GM21367 (cell line): ENCODE measurements around the gene EPB42.

Source experiments
- ATAC-seq: cut with Tn5 transposase; IDR thresholded peaks from one replicate; pipeline ENCODE4 v1.9.1; 2021; ENCODE audit not compliant: unreplicated experiment

Gene EPB42

GRCh38 chr15:43220991-43221403 lies at the start of gene EPB42:
Gene EPB42 (minus strand): TSS chr15:43221018. CDS start chr15:43220825, 193 bp downstream.
- no peak for ATAC-seq

DNA sequence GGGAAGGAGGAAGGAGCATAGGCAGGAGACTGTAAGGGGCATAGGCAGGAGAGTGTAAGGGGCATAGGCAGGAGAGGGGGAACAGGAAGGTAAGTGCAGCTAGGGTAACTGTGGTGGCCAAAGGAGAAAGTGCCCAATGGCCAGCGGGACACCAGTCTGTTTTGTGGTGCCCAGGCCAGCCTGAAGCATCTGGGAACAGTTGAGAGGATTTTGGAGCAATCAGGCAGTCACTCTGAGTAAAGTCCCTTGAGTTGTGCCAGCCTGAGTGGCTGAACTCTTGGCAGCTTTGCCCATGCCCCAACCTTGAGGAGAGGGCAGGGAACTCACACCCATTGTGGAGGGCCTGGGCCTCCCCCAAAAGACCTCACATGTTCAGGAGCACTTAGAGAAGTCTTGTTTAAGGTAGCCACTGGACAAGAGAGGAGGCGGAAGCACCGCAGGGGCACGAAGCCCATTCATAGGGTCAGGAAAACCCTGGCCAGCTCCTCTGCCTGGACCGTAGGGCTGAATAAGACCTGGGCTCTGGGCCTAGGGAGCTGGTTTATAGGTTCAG lies 49.4 kb upstream of the EPB42 start:
- ATAC-seq: no peak

- ATAC-seq: no peak
These were observed 47.6 kb upstream of the EPB42 start for GRCh38 chr15:43268111-43269105.

- ATAC-seq: no peak
These were observed 46.6 kb upstream of the EPB42 start for GRCh38 chr15:43267439-43267838.

DNA sequence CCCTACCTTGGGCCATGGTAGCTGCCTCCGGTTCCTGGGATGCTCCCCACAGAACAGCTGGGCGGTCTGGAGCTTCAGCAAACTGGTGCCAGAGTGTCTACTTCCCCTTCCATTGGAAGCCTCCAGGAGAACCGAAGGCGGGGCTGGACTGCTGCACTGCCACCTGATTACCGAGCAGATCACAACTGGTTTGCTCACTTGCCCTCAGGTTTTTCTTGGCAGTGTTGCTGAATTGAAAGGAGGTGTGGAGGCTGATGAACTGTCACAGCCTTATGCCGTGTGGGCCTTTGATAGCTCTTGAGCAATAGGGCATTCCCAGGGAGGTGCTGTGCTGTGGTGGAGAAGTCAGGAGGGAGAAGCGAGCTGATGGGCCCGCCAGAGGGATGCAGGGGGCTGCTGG lies 46.0 kb upstream of the EPB42 start, which contains the start of gene TGM5:
TGM5 (minus strand) TSS at position 95 of the 400 bp plus-strand sequence; CDS start at position 16, 79 bp downstream.
- no peak for ATAC-seq

GRCh38 chr15:43266386-43266785 lies 45.6 kb upstream of the EPB42 start:
- ATAC-seq: no peak

- no peak for ATAC-seq
These were observed 39.3 kb upstream of the EPB42 start for GRCh38 chr15:43260011-43260615.

DNA sequence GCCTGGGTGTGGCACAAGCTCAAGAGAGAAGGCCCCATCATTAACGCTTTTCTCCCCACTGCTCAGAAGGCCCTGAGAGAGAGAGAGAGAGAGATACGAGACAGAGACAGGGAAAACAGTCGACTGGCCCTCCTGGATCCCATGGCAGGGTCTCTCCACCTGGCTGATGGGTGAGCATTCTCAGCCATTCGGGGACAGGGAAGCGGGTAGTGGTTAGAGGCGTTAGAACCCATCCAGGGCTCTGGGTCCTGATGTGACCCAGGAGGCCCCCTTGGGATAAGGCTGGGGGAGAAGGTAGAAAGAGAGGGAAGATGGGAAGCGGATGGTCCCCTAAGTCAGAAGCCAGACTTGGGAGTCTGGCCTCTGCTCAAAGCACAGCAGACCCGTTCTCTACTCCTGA lies 38.0 kb upstream of the EPB42 start:
- no peak for ATAC-seq

DNA sequence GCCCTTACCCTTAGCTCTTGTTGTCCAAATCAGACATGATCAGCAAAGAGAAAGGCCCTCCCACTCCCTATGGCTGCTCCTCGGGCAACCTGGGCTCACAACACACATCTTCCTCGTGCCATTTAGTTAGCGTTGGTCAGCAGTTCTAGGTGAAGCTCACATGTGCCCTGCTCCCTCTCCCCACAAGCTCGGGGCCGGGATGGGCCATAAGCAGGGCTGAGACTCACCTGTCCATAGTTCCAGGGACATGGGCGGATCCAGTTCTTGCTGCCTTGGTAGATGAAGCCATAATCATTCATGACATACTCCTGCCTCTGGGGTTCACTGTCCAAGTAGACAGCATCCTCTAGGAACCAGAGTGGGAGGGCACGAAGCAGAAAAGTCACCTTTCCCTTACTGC lies 35.5 kb upstream of the EPB42 start:
- ATAC-seq: no peak

GRCh38 chr15:43255376-43255775 lies 34.6 kb upstream of the EPB42 start:
- ATAC-seq: no peak

GRCh38 chr15:43253431-43254403 lies 32.9 kb upstream of the EPB42 start:
- no peak for ATAC-seq

DNA sequence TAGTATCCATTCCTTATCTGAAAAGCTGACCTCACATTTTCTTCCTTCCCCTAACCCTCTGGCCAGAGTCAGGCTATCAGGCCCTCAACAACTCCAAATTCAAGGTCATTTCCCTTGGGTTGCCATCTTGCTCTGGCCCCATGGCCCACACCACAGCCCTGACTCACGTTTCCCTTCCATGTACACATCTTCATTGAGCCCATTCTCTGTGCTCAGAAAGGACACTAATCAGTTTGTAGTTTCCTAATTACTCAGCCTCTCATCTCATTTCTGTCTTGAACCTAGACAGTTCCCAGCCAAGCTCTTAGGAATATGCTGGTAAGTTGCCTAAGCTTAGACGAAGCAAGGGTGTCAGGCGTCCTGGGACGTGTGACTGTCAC lies 31.0 kb upstream of the EPB42 start:
- no peak for ATAC-seq

GRCh38 chr15:43251185-43251870 lies 30.5 kb upstream of the EPB42 start:
- ATAC-seq: no peak

DNA sequence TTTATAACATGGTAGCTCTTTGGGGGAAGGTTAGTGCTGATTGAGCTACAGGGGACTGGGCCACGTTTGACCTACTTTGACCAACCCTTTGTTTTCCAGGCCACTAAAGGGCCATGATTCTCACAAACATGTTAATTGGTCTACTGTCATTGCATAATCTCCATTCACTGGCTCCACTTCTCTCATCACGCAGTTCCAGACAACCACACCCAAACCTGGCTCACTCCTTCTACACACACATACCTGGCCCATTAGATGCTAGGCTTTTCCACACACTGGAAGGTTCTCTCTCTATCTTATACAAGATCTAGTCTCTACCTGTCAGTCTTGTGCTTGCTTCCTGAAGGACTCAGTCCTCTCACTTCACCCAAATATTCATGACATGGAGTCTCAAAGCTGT lies 30.0 kb upstream of the EPB42 start:
- no peak for ATAC-seq

- peak; percentile 35 for ATAC-seq
These were observed 28.9 kb upstream of the EPB42 start for GRCh38 chr15:43249699-43250203.

GRCh38 chr15:43249236-43249635 lies 28.4 kb upstream of the EPB42 start:
- no peak for ATAC-seq

GRCh38 chr15:43246261-43246774 lies 25.5 kb upstream of the EPB42 start:
- ATAC-seq: no peak

- no peak for ATAC-seq
These were observed 23.3 kb upstream of the EPB42 start for GRCh38 chr15:43244092-43244491.

- ATAC-seq: no peak
These were observed 22.3 kb upstream of the EPB42 start for GRCh38 chr15:43243020-43243645.
